HCT116 (cell line): ENCODE results near the gene YY1. TPM values are rescaled to one million over a fixed set of nuclear protein-coding genes. Genes with fewer than 3 reads are reported as not detected.

ENCODE experiments used
- ATAC-seq: fragments of 200-7000 bp; cut with Tn5 transposase; 2 replicates; pipeline ENCODE4 v1.9.1; 2020; ENCODE audit warnings: mild to moderate bottlenecking, moderate library complexity
- BruUV-seq: library from RNA; stranded (reverse); fragments of 400-500 nt; replicated peaks from 2 replicates; lab custom pipeline; 2021; lab: Mats Ljungman, UMichigan
- CTCF ChIA-PET: fragments of 300-600 bp; sonication (Branson Sonifier 250); formaldehyde crosslinking; loops from one replicate; lab custom pipeline; 2021; ENCODE audit warnings: antibody characterized with exemption; lab: Charles Lee
- POLR2A ChIA-PET: fragments of 300-600, 350-600 bp; sonication (Branson Sonifier 250); formaldehyde crosslinking; loops from one replicate; lab custom pipeline; 2021; ENCODE audit warnings: antibody characterized with exemption; lab: Charles Lee
- RAD21 ChIA-PET, 2 experiments: fragments of 300-600 bp; sonication (Branson Sonifier 250); formaldehyde crosslinking; loops; one replicate each; lab custom pipeline; 2023; ENCODE audit warnings: low total read pairs in 2 of 2; ENCODE audit not compliant: uncharacterized antibody in 2 of 2, unreplicated experiment in 2 of 2, low non-redundant PET in 1 of 2; lab: Charles Lee
- DNase-seq: peaks from one replicate; pipeline ENCODE4 v3.0.0-alpha.2; 2010; ENCODE audit warnings: low read depth, low spot score
- H2AFZ ChIP-seq: fragments of 200-600 bp; shearing (Covaris generic), sonication (generic); 2 replicates; pipeline ENCODE4 v1.6.1; 2017; ENCODE audit warnings: low read depth, mixed run types, mixed read lengths, antibody characterized with exemption, low read length; ENCODE audit not compliant: poor library complexity, severe bottlenecking
- H3K27ac ChIP-seq: 2 replicates; pipeline ENCODE4 v1.5.1; 2012; ENCODE audit warnings: low read depth, low read length
- H3K27me3 ChIP-seq: fragments of 200-600 bp; sonication (generic); 2 replicates; pipeline ENCODE4 v1.6.1; 2016; ENCODE audit warnings: mixed run types, low read length, mixed read lengths; ENCODE audit not compliant: insufficient read depth
- H3K36me3 ChIP-seq, 2 experiments: fragments of 200-500 bp in 1 of 2; fragments of 200-600 bp in 1 of 2; sonication (Bioruptor generic) in 1 of 2; sonication (generic) in 1 of 2; 2 replicates each; pipeline versions ENCODE4 v1.5.1 to v1.6.1; 2014 to 2016; ENCODE audit warnings: low read length in 2 of 2, inconsistent platforms in 1 of 2, mixed read lengths in 1 of 2, mixed run types in 1 of 2; ENCODE audit not compliant: insufficient read depth in 2 of 2, control insufficient read depth in 1 of 2
- H3K4me1 ChIP-seq, 2 experiments: fragments of 200-600 bp in 1 of 2; sonication (generic) in 1 of 2; 2 replicates each; pipeline versions ENCODE4 v1.5.1 to v1.6.1; 2012 to 2017; ENCODE audit warnings: low read length in 2 of 2, inconsistent platforms in 1 of 2, mild to moderate bottlenecking in 1 of 2, mixed read lengths in 1 of 2, mixed run types in 1 of 2, moderate library complexity in 1 of 2; ENCODE audit not compliant: insufficient read depth in 2 of 2, control insufficient read depth in 1 of 2
- H3K4me2 ChIP-seq: fragments of 200-600 bp; sonication (generic); 2 replicates; pipeline ENCODE4 v1.6.1; 2017; ENCODE audit warnings: mixed run types, low read length, mixed read lengths
- H3K4me3 ChIP-seq, 2 experiments: fragments of 200-600 bp in 1 of 2; sonication (generic) in 1 of 2; replicated peaks in 1 of 2; 2 replicates each; pipeline ENCODE4 v1.5.1; 2011 to 2016; ENCODE audit warnings: low read length in 2 of 2, control low read depth in 1 of 2, low read depth in 1 of 2, mild to moderate bottlenecking in 1 of 2, mixed read lengths in 1 of 2, mixed run types in 1 of 2
- H3K79me2 ChIP-seq: fragments of 200-600 bp; sonication (generic); 2 replicates; pipeline ENCODE4 v1.6.1; 2017; ENCODE audit warnings: mild to moderate bottlenecking, mixed run types, low read length, moderate library complexity, mixed read lengths; ENCODE audit not compliant: insufficient read depth
- H3K9ac ChIP-seq: fragments of 200-600 bp; sonication (generic); 2 replicates; pipeline ENCODE4 v1.6.1; 2016; ENCODE audit warnings: low read length, mixed read lengths
- H3K9me2 ChIP-seq: fragments of 200-600 bp; sonication (generic), shearing (Covaris generic); 2 replicates; pipeline ENCODE4 v1.6.1; 2017; ENCODE audit warnings: mixed run types, mild to moderate bottlenecking, moderate library complexity; ENCODE audit not compliant: insufficient read depth
- H3K9me3 ChIP-seq, 2 experiments: fragments of 200-500 bp in 1 of 2; fragments of 200-600 bp in 1 of 2; sonication (Bioruptor generic) in 1 of 2; sonication (generic) in 1 of 2; 2 replicates each; pipeline ENCODE4 v1.6.1; 2014 to 2017; ENCODE audit warnings: low read length in 2 of 2, mixed read lengths in 2 of 2, inconsistent platforms in 1 of 2, low read depth in 1 of 2, mild to moderate bottlenecking in 1 of 2, mixed run types in 1 of 2, moderate library complexity in 1 of 2; ENCODE audit not compliant: control insufficient read depth in 1 of 2, insufficient read depth in 1 of 2
- H4K20me1 ChIP-seq: fragments of 200-600 bp; sonication (generic), shearing (Covaris generic); 2 replicates; pipeline ENCODE4 v1.6.1; 2017; ENCODE audit warnings: mixed run types, mild to moderate bottlenecking, moderate library complexity; ENCODE audit not compliant: insufficient read depth
- CBX3 ChIP-seq: IDR thresholded peaks from 2 replicates; pipeline ENCODE4 v1.6.1; 2012; ENCODE audit warnings: low read depth
- POLR2A ChIP-seq: IDR thresholded peaks from 2 replicates; pipeline ENCODE4 v1.7.0; 2011; ENCODE audit warnings: borderline replicate concordance; ENCODE audit not compliant: insufficient read depth, insufficient read length; ENCODE audit errors: extremely low read depth
- ZBTB33 ChIP-seq: IDR thresholded peaks from 2 replicates; pipeline ENCODE4 v1.6.1; 2011; ENCODE audit warnings: mild to moderate bottlenecking, low read length, moderate library complexity; ENCODE audit not compliant: insufficient replicate concordance; ENCODE audit errors: extremely low read depth
- intact Hi-C: fragments of 100-400 bp; cut with micrococcal nuclease; formaldehyde crosslinking; loops from 2 replicates; pipeline ENCODE4 v1.10.0; 2022
- total RNA-seq: library from RNA; stranded (reverse); gene quantifications from one replicate; pipeline ENCODE4 v1.2.1, GENCODE V29; 2021; ENCODE audit not compliant: unreplicated experiment

The YY1 gene
- total RNA-seq, 1 experiment from 2014 or later, result 111 TPM

DNA sequence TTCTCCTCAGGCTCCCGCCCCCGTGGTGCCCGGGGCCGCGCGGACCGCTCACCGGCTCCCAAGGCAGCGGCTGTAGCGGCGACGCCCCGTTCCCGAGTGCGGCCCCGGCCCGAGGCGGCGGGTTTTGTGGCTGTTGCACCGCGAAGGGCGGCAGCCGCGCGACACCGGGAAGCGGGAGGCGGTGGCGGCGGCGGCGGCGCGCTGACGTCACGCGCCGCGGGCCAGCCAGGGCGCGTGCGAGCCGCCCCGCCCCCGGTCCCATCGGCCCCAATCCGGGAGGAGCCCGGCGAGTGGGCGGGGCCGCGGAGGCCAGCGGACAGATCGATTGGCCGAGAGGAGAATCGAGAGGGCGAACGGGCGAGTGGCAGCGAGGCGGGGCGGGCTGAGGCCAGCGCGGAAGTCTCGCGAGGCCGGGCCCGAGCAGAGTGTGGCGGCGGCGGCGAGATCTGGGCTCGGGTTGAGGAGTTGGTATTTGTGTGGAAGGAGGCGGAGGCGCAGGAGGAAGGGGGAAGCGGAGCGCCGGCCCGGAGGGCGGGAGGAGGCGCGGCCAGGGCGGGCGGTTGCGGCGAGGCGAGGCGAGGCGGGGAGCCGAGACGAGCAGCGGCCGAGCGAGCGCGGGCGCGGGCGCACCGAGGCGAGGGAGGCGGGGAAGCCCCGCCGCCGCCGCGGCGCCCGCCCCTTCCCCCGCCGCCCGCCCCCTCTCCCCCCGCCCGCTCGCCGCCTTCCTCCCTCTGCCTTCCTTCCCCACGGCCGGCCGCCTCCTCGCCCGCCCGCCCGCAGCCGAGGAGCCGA is at the start of gene YY1 (continued):
- peak; percentile 42 for TF ChIP-seq POLR2A

DNA sequence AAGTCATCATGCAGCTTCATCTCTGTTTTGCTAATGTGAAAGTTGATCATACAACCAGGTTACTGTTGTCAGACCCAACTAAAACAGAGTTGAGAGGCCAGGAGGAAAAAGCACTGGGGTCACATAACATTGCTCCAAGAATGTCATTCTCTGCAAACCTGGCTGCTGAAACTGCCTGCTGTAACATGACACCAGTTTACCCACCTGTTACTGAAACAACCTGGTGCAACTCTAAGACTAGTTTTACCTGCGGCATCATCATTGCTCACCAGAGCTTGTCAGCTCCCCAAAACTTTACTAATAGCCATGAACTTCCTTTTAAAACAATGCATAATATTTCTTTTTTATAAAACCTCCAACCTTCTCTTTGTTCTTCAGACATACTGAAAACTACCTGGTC is 48.8 kb upstream of the YY1 start:
- H3K27me3 ChIP-seq, result no peaks in the 10 kb centered on the region
- no peaks in the 10 kb centered on the region for H3K9me3 ChIP-seq
- ChIA-PET RAD21 (no interaction called here), POLR2A (no interaction called here), CTCF (no interaction called here)
- H3K9me2 ChIP-seq, result no peaks in the 10 kb centered on the region
- no peak for DNase-seq
- no peaks in the 10 kb centered on the region for H3K36me3 ChIP-seq
- ATAC-seq, result no peak
- TF ChIP-seq CBX3 (0 out of 2 replicates have a peak, but pooled peaks have one; percentile 16), ZBTB33 (no peak)
- no TSS peak for BruUV-seq
- no peak overlapping the region for H3K4me3 ChIP-seq
- no peak overlapping the region for H2AFZ ChIP-seq
- no peak overlapping the region for H3K9ac ChIP-seq
- no peak overlapping the region for H3K27ac ChIP-seq
- no peaks in the 10 kb centered on the region for H3K79me2 ChIP-seq
- H3K4me2 ChIP-seq, result no peak overlapping the region
- no peaks in the 10 kb centered on the region for H4K20me1 ChIP-seq
- peaks cover 11 to 36% of the 10 kb centered on the region in 2 experiments for H3K4me1 ChIP-seq
- intact Hi-C loops, result no loop called here
